Measurements from ENCODE around the gene PRND.
"Not testable (repeated sequence)": the region's sequence is repeated elsewhere in the genome, so short reads cannot be mapped to it uniquely, and the experiment has no call there.

The PRND gene

GRCh38 chr20:4709261-4710105 is 12.2 kb upstream of the PRND start:
- no peak for DNase-seq

- no peak for DNase-seq
Observed at GRCh38 chr20:4710106-4710475, 11.6 kb upstream of the PRND start.

GRCh38 chr20:4711511-4711910 is 10.2 kb upstream of the PRND start:
- no peak for DNase-seq

GRCh38 chr20:4713401-4713800 is 8.3 kb upstream of the PRND start:
- DNase-seq: no peak

GRCh38 chr20:4714818-4715217 is 6.9 kb upstream of the PRND start:
- DNase-seq: no peak

- no peak for DNase-seq
Observed at GRCh38 chr20:4717816-4718570, 3.7 kb upstream of the PRND start.

GRCh38 chr20:4719190-4719589 is 2.5 kb upstream of the PRND start:
- no peak for DNase-seq

- DNase-seq: peak; percentile 80 to 86
Observed at GRCh38 chr20:4720041-4720976, 1.4 kb upstream of the PRND start.

GRCh38 chr20:4720977-4721349 is 746 bp upstream of the PRND start:
- DNase-seq: no peak

- no peak for DNase-seq
Observed at GRCh38 chr20:4722571-4722970, 862 bp downstream of the PRND start.

GRCh38 chr20:4722993-4723392 is 1.3 kb downstream of the PRND start:
- no peak for DNase-seq

- DNase-seq: not testable (repeated sequence)
Observed at GRCh38 chr20:4723553-4723952, 1.8 kb downstream of the PRND start.

GRCh38 chr20:4724459-4725262 is 3.0 kb downstream of the PRND start:
- no peak for DNase-seq

GRCh38 chr20:4725263-4725550 is 3.5 kb downstream of the PRND start:
- no peak for DNase-seq

GRCh38 chr20:4726710-4727397 is 5.1 kb downstream of the PRND start:
- DNase-seq: peak; percentile 59 to 62

- DNase-seq: no peak
Observed at GRCh38 chr20:4728120-4728760, 6.5 kb downstream of the PRND start.

GRCh38 chr20:4729265-4729664 is 7.6 kb downstream of the PRND start:
- DNase-seq: no peak

- DNase-seq: no peak
Observed at GRCh38 chr20:4730780-4731179, 9.1 kb downstream of the PRND start.

GRCh38 chr20:4736875-4737274 is 15.2 kb downstream of the PRND start:
- no peak for DNase-seq

GRCh38 chr20:4737857-4738627 is 16.3 kb downstream of the PRND start:
- DNase-seq: no peak
